ENCODE data around the gene ANKH. TPM values are rescaled to one million over a fixed set of nuclear protein-coding genes. Genes with fewer than 3 reads are reported as not detected.

Gene ANKH
- total RNA-seq, 6 donors from 2014 or later, result 17.2 to 66.7 (median 24.5) TPM

- Histone ChIP-seq H3K36me3 (peaks cover 0 to 14% (median 3%) of the 10 kb centered on the region in 4 donors), H3K9me3 (no peaks in the 10 kb centered on the region), H3K27ac (no peak overlapping the region), H3K27me3 (no peaks in the 10 kb centered on the region), H3K4me1 (no peaks in the 10 kb centered on the region), H3K4me3 (no peak overlapping the region)
- no peak for TF ChIP-seq POLR2AphosphoS5 (IDR thresholded peaks at IDR 0.05)
- TF ChIP-seq EP300 (IDR thresholded peaks at IDR 0.05), result no peak
- TF ChIP-seq POLR2A (IDR thresholded peaks at IDR 0.05), result no peak
- TF ChIP-seq, protein P1, sequence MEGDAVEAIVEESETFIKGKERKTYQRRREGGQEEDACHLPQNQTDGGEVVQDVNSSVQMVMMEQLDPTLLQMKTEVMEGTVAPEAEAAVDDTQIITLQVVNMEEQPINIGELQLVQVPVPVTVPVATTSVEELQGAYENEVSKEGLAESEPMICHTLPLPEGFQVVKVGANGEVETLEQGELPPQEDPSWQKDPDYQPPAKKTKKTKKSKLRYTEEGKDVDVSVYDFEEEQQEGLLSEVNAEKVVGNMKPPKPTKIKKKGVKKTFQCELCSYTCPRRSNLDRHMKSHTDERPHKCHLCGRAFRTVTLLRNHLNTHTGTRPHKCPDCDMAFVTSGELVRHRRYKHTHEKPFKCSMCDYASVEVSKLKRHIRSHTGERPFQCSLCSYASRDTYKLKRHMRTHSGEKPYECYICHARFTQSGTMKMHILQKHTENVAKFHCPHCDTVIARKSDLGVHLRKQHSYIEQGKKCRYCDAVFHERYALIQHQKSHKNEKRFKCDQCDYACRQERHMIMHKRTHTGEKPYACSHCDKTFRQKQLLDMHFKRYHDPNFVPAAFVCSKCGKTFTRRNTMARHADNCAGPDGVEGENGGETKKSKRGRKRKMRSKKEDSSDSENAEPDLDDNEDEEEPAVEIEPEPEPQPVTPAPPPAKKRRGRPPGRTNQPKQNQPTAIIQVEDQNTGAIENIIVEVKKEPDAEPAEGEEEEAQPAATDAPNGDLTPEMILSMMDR (IDR thresholded peaks at IDR 0.05), result no peak
- DNase-seq (no peak), ATAC-seq (ENCODE audit: low FRiP score in 2 of 2) (no peak)
- 90 to 94% methylated on average over 5 to 6 of the region's 6 CpGs for WGBS, 2 donors
These were observed 138.6 kb downstream of the ANKH start for GRCh38 chr5:14732991-14733390.

GRCh38 chr5:14730881-14731280 lies 140.7 kb downstream of the ANKH start:
- TF ChIP-seq, protein P1 (IDR thresholded peaks at IDR 0.05), result no peak
- TF ChIP-seq POLR2A (IDR thresholded peaks at IDR 0.05) (no peak), EP300 (IDR thresholded peaks at IDR 0.05) (no peak)
- Histone ChIP-seq H3K36me3 (peaks cover 0 to 12% (median 0%) of the 10 kb centered on the region in 4 donors), H3K9me3 (no peaks in the 10 kb centered on the region), H3K4me1 (peaks cover 0 to 8% (median 4%) of the 10 kb centered on the region in 4 donors), H3K27me3 (no peaks in the 10 kb centered on the region), H3K4me3 (no peak overlapping the region), H3K27ac (no peak overlapping the region)
- WGBS, 2 donors, result 81 to 88% methylated on average over 12 to 15 of the region's 15 CpGs
- ATAC-seq (ENCODE audit: low FRiP score in 2 of 2) (no peak), DNase-seq (peak in 1 of 2 donors; percentile 68)

DNA sequence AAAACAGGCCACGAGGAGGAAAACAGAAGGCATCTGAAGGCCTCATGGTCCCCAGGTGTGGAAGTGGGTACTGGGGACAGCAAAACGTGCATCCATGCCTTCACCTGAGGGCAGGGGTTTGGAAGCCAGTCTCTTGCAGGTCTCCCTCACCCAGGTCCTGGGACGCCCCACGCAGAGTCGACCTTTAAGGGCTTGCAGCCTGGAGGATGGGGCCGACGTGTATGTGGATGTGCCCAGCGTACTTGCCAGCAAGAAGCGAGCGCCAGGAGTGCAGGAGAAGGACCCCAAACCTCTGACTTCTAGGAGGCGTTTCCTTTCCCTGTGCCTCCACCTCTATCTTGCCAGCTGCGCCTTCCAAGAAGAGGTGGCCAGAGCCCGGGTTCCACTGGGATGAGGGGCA lies 141.1 kb downstream of the ANKH start:
- H3K4me1 ChIP-seq, result peaks cover 0 to 8% (median 4%) of the 10 kb centered on the region in 4 donors
- TF ChIP-seq POLR2A (IDR thresholded peaks at IDR 0.05), result no peak
- TF ChIP-seq, protein P1 (IDR thresholded peaks at IDR 0.05), result no peak
- no peak for TF ChIP-seq POLR2AphosphoS5 (IDR thresholded peaks at IDR 0.05)
- no peak for TF ChIP-seq EP300 (IDR thresholded peaks at IDR 0.05)

GRCh38 chr5:14729448-14730385 lies 141.9 kb downstream of the ANKH start:
- no peak for DNase-seq
- no peaks in the 10 kb centered on the region for H3K9me3 ChIP-seq
- no peaks in the 10 kb centered on the region for H3K27me3 ChIP-seq
- no peak overlapping the region for H3K27ac ChIP-seq
- no peak overlapping the region for H3K4me3 ChIP-seq
- H3K4me1 ChIP-seq, result peaks cover 0 to 8% (median 4%) of the 10 kb centered on the region in 4 donors
- no peak for ATAC-seq (ENCODE audit: low FRiP score in 2 of 2)
- peaks cover 0 to 12% (median 0%) of the 10 kb centered on the region in 4 donors for H3K36me3 ChIP-seq
- TF ChIP-seq, protein P1 (IDR thresholded peaks at IDR 0.05), result no peak
- no peak for TF ChIP-seq POLR2A (IDR thresholded peaks at IDR 0.05)
- no peak for TF ChIP-seq EP300 (IDR thresholded peaks at IDR 0.05)
- no peak for TF ChIP-seq POLR2AphosphoS5 (IDR thresholded peaks at IDR 0.05)
- WGBS, 2 donors, result 94 to 96% methylated on average over 18 of the region's 18 CpGs

More for the DNA sequence above, 141.1 kb downstream of the ANKH start:
- Histone ChIP-seq H3K27me3 (no peaks in the 10 kb centered on the region), H3K36me3 (peaks cover 0 to 12% (median 0%) of the 10 kb centered on the region in 4 donors), H3K4me3 (no peak overlapping the region), H3K9me3 (no peaks in the 10 kb centered on the region), H3K27ac (no peak overlapping the region)
- ATAC-seq (ENCODE audit: low FRiP score in 2 of 2) (no peak), DNase-seq (peak in 1 of 2 donors; percentile 51)
- WGBS, 2 donors, result 95 to 96% methylated on average over 5 to 13 of the region's 13 CpGs
